Heart left ventricle (tissue), 16 donors: ENCODE data around the gene MS4A10. TPM values are rescaled to one million over a fixed set of nuclear protein-coding genes. Genes with fewer than 3 reads are reported as not detected.

Source experiments
- ATAC-seq, 4 donors: fragments of 200-7000 bp; cut with Tn5 transposase; one replicate each; pipeline ENCODE4 v1.9.1; 2020 to 2022; ENCODE audit warnings: moderate library complexity in 4 of 4, mild to moderate bottlenecking in 3 of 4, moderate number of reproducible peaks in 1 of 4
- DNase-seq, 5 donors: peaks; one replicate each; pipeline ENCODE4 v3.0.0-alpha.2; 2020
- H3K27ac ChIP-seq, 12 donors: fragments of 200-600 bp; sonication (generic) in 4 of 12; one replicate each; pipeline versions ENCODE4 v1.5.0 to v1.8.0; 2016 to 2022; ENCODE audit warnings: mild to moderate bottlenecking in 2 of 12
- H3K27me3 ChIP-seq, 9 donors: fragments of 200-600 bp; sonication (generic) in 2 of 9; one replicate each; pipeline versions ENCODE4 v1.5.1 to v1.8.0; 2016 to 2022; ENCODE audit warnings: mild to moderate bottlenecking in 3 of 9
- H3K36me3 ChIP-seq, 9 donors: fragments of 200-600 bp; sonication (generic) in 2 of 9; one replicate each; pipeline versions ENCODE4 v1.5.0 to v1.8.0; 2018 to 2022; ENCODE audit warnings: mild to moderate bottlenecking in 2 of 9
- H3K4me1 ChIP-seq, 12 donors: fragments of 200-600 bp; sonication (generic) in 4 of 12; one replicate each; pipeline versions ENCODE4 v1.5.0 to v1.8.0; 2016 to 2022; ENCODE audit warnings: mild to moderate bottlenecking in 3 of 12
- H3K4me3 ChIP-seq, 12 donors: fragments of 200-600 bp; sonication (generic) in 4 of 12; one replicate each; pipeline versions ENCODE4 v1.5.0 to v1.8.0; 2017 to 2022; ENCODE audit warnings: mild to moderate bottlenecking in 9 of 12, moderate library complexity in 4 of 12
- H3K9me3 ChIP-seq, 12 donors: fragments of 200-600 bp; sonication (generic) in 4 of 12; one replicate each; pipeline versions ENCODE4 v1.5.0 to v1.8.0; 2016 to 2022; ENCODE audit warnings: mild to moderate bottlenecking in 1 of 12
- CTCF ChIP-seq, 12 donors: fragments of 200-600 bp; sonication (generic) in 4 of 12; IDR thresholded peaks; one replicate each; pipeline versions ENCODE4 v1.5.0 to v1.8.0; 2018 to 2022; ENCODE audit warnings: antibody characterized with exemption in 12 of 12, mild to moderate bottlenecking in 5 of 12
- POLR2A ChIP-seq, 2 donors: fragments of 450-650 bp; IDR thresholded peaks; one replicate each; pipeline ENCODE4 v1.6.1; 2017; ENCODE audit warnings: antibody characterized with exemption in 2 of 2, mild to moderate bottlenecking in 2 of 2, moderate library complexity in 2 of 2
- WGBS, 4 donors: extraction: QIAGEN DNeasy Blood & Tissue Kit in 2 of 4; methylation state at CpG; one replicate each; pipeline versions ENCODE4 v1.1.5 to v1.1.7; 2013 to 2018; 5-methylcytosine and 5-hydroxymethylcytosine counted together
- intact Hi-C, 10 donors: fragments of 100-400 bp; cut with DNase I; formaldehyde crosslinking; loops; one replicate each; pipeline versions ENCODE4 v1.11.1 to v1.14.2; 2022
- long read RNA-seq, 3 donors: library from polyadenylated mRNA; unstranded; transcript quantifications; one replicate each; pipeline ENCODE4 v2.0.0, GENCODE V29; 2020 to 2021
- polyA plus RNA-seq, 2 donors: library from polyadenylated mRNA; stranded (reverse); fragments of 200-250 nt; gene quantifications; one replicate each; pipeline ENCODE4 v1.2.3, GENCODE V29; 2013
- total RNA-seq, 9 donors: library from RNA; depleted of rRNA in 2 of 9; stranded (reverse); fragments of >200 nt in 2 of 9; fragmentation: NEBNext Ultra II Directional in 3 of 9; extraction: Animal tissue kit (Norgen Biotek cat#: 25700) in 3 of 9; gene quantifications; one replicate each; pipeline versions ENCODE4 v1.1.0 to v1.2.4, GENCODE V29; 2016 to 2023
- donor health status: ischemic (EF 13 %, LVEDD 7.1; RV severe dilation, severe dysfunction).
- donor health status: healthy with polysubstance abuse.
- donor health status: DM: no; HTN: yes; CAD: no.
- donor health status: DM: no; HTN: no; CAD: no.
- donor health status: ischemic (EF 25% LVEDD 6.9; RV normal size, moderate dysfunction).
- donor health status: ischemic (EF 25% LVEDD 5.7; RV mildly dilated, moderate dysfunction).
- donor health status: healthy.
- donor health status: DM: yes; HTN: yes; CAD: no.
- donor health status: ischemic (EF 35%, LVEDD 5.7; RV mildly dilated, moderate dysfunction).
- donor health status: nonischemic (EF 11% LVEDD 7.7; RV severe dilation, severe dysfunction).
- donor health status: DM: yes; HTN: yes; CAD: no.
- donor health status: PGD.
- donor health status: ischemic (EF 29% LVEDD 5.4; RV normal size, mild dysfunction).
- donor health status: nonischemic (EF 23%, LVEDD 6.1; RV moderate dilation, normal function).

Gene MS4A10
- not detected for total RNA-seq
- not detected for polyA plus RNA-seq
- long read RNA-seq, donor 1, result 0 reads
- long read RNA-seq, donor 2, result 0 reads
- long read RNA-seq, donor 3, result 0 reads

- TF ChIP-seq POLR2A (IDR thresholded peaks at IDR 0.05) (no peak), CTCF (IDR thresholded peaks at IDR 0.05) (no peak)
- ATAC-seq, result no peak
- Histone ChIP-seq H3K4me3 (no peak within 1 kb of the TSS), H3K27me3 (no peaks in the 10 kb centered on the region), H3K9me3 (no peaks in the 10 kb centered on the region), H3K4me1 (peaks cover 0 to 30% (median 10%) of the 10 kb centered on the region in 12 donors), H3K27ac (no peak within 1 kb of the TSS), H3K36me3 (no peaks in the 10 kb centered on the region)
- intact Hi-C loops, result loop anchor here in 1 of 10 donors (5.0 kb wide), 1 partner anchor 42 kb away; no protein-coding TSS in a partner anchor
- 66 to 69% (median 67%) methylated on average over 9 of the region's 9 CpGs for WGBS, 4 donors
- no peak for DNase-seq
Measured at GRCh38 chr11:60785136-60785535, at the start of gene MS4A10. Gene MS4A10 (plus strand): TSS chr11:60785333. CDS start chr11:60790336, 5,003 bp downstream.

GRCh38 chr11:60739114-60739513, 46.0 kb upstream of the MS4A10 start:
- no peak for ATAC-seq
- DNase-seq, result no peak
- no peak overlapping the region for H3K4me3 ChIP-seq
- intact Hi-C loops, result no loop called here
- H3K4me1 ChIP-seq, result no peaks in the 10 kb centered on the region
- H3K36me3 ChIP-seq, result no peaks in the 10 kb centered on the region
- TF ChIP-seq POLR2A (IDR thresholded peaks at IDR 0.05) (no peak), CTCF (IDR thresholded peaks at IDR 0.05) (no peak)
- peaks cover 0 to 21% (median 0%) of the 10 kb centered on the region in 12 donors for H3K9me3 ChIP-seq
- peaks cover 0 to 15% (median 5%) of the 10 kb centered on the region in 9 donors for H3K27me3 ChIP-seq
- no peak overlapping the region for H3K27ac ChIP-seq
- WGBS, 4 donors, result 60 to 67% (median 63%) methylated on average over 7 of the region's 7 CpGs

GRCh38 chr11:60740573-60740972, 44.6 kb upstream of the MS4A10 start:
- Histone ChIP-seq H3K4me3 (no peak overlapping the region), H3K36me3 (no peaks in the 10 kb centered on the region), H3K9me3 (peaks cover 0 to 21% (median 0%) of the 10 kb centered on the region in 12 donors), H3K27ac (no peak overlapping the region), H3K4me1 (no peaks in the 10 kb centered on the region), H3K27me3 (peaks cover 0 to 15% (median 5%) of the 10 kb centered on the region in 9 donors)
- intact Hi-C loops, result no loop called here
- TF ChIP-seq POLR2A (IDR thresholded peaks at IDR 0.05) (no peak), CTCF (IDR thresholded peaks at IDR 0.05) (no peak)
- ATAC-seq (no peak), DNase-seq (no peak)

- TF ChIP-seq CTCF (IDR thresholded peaks at IDR 0.05) (no peak), POLR2A (IDR thresholded peaks at IDR 0.05) (no peak)
- no peak overlapping the region for H3K27ac ChIP-seq
- peaks cover 0 to 13% (median 5%) of the 10 kb centered on the region in 9 donors for H3K27me3 ChIP-seq
- WGBS, 4 donors, result 74 to 91% (median 79%) methylated on average over 3 of the region's 3 CpGs
- no peaks in the 10 kb centered on the region for H3K36me3 ChIP-seq
- no peak overlapping the region for H3K4me3 ChIP-seq
- intact Hi-C loops, result no loop called here
- H3K9me3 ChIP-seq, result peaks cover 0 to 21% (median 0%) of the 10 kb centered on the region in 12 donors
- H3K4me1 ChIP-seq, result no peaks in the 10 kb centered on the region
- no peak for DNase-seq
- ATAC-seq, result no peak
Measured at GRCh38 chr11:60741421-60741820, 43.7 kb upstream of the MS4A10 start.
